Activated CD8-positive, alpha-beta memory T cell treated with anti-CD3 and anti-CD28 coated beads, Interleukin-2, amount 50 U/mL, for 1 hour (primary cell): ENCODE measurements around the gene MEGF6.
A peak's percentile ranks its signal among the peaks of the same experiment; 100 is the strongest.

Experiments used
- DNase-seq: peaks from one replicate; pipeline ENCODE4 v3.0.0-alpha.2; 2020; ENCODE audit errors: extremely low read depth

The MEGF6 gene

DNA sequence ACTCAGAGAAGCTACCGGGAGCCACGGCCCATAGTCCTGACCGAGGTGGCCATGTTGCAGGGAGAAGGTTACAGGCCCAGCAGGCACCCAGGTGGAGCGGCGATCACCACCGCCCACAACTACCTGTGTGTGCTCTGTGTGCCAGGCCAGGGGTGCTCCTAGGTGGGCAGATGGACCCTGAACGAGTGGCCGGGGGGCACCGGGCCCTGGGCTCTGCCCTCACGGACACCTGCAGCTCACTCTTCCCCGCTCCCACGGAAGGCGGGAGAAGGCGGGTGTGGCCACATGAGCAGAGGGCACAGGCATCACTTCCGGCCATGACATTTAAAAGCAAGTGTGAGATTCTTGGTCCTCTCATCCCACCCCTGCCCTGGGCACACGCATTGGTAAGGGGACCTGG is 73.9 kb downstream of the MEGF6 start:
- no peak for DNase-seq

DNA sequence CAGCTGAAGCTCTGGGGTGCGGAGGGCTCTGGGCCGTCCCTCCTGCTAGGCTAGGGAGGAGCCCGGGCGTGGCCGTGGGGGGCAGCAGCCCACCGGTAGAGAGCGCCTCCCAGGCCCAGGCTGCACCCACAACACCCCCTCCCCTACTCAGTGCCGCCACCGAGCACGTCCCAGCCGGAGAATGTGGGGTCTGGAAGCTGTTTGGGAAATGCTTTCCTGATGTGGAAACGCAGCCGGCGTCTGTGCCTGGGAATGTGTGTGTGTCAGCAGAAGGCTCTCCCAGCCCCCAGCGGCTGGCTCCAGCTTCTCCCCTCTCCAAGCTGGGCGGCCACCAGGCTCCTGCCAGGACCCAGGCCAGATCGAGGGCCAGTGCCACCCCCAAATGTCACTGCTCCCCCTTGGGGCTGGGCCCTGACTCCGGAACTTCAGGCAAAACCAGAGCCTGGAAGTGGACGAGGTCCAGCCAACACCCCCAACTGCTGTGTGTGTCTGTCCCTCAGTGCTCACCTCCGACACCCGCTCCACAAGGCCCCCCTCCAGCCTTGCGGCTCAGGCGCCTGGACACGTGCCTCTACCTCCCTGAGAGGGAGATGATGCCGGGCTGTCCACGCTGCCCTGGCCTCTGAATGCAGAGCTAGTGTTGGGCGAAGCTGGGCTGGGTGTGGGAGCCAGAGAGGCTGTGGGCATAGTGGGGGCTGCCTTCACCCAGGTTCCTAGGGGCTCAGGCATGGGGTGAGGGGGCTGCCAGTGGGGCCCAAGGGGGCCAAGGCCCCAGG is 74.7 kb downstream of the MEGF6 start:
- no peak for DNase-seq

DNA sequence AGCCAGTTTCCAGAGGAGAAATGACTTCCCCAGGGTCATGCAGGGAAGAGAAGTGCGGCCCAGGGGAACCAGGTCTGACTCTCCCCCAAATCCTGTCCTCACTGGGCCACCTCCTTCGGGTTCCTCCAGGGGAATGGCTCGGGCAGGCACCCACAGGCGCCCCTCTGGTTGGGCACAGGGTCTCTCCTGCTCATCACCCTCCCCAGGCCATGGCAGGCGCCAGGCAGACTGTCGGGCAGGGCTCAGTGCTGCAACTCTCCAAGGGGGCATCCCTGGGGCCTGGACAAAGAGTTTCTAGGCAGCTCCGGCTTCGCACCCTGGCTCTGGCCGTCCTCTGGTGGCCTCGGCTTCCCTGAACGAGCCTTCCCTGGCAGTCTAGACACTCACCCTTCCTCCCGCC is 75.6 kb downstream of the MEGF6 start:
- no peak for DNase-seq

DNA sequence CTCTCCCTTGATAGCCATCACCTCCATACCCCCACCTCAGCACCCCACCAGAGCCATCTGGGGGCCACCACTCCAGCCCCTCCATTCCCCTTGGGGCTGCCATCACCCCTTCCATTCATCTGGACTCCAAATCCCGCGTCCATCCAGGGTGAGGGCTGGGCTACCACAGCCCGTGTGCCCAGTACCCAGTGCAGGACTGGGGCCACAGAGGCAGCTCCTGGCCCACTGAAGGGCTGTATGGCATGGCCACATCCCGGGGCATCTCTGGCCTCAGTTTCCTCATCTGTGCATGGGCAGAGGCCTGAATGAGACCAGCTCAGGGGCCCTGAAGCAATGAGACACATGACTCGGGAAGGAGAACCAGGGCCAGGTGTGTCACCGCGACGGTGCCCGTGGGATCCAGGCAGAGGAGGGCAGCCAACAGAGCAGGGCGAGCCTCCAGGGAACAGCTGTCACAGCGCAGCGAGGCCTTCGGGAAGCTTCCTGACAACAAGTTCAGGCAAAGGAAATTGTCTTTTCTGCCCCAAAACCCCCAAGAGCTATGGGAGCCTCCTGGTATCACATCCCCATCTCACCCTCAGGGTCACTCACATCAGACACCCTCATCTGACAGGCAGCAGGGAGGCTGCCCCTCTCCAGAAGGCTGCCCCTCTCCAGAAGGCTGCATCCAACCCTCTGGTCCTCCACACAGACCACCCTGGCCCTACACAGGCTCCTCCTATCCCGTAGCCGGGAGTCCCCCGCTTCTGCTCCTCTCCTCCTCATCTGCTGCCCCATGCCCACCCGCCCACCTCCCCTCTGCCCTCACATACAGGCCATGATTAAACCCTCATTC is 76.3 kb downstream of the MEGF6 start:
- DNase-seq, result no peak

DNA sequence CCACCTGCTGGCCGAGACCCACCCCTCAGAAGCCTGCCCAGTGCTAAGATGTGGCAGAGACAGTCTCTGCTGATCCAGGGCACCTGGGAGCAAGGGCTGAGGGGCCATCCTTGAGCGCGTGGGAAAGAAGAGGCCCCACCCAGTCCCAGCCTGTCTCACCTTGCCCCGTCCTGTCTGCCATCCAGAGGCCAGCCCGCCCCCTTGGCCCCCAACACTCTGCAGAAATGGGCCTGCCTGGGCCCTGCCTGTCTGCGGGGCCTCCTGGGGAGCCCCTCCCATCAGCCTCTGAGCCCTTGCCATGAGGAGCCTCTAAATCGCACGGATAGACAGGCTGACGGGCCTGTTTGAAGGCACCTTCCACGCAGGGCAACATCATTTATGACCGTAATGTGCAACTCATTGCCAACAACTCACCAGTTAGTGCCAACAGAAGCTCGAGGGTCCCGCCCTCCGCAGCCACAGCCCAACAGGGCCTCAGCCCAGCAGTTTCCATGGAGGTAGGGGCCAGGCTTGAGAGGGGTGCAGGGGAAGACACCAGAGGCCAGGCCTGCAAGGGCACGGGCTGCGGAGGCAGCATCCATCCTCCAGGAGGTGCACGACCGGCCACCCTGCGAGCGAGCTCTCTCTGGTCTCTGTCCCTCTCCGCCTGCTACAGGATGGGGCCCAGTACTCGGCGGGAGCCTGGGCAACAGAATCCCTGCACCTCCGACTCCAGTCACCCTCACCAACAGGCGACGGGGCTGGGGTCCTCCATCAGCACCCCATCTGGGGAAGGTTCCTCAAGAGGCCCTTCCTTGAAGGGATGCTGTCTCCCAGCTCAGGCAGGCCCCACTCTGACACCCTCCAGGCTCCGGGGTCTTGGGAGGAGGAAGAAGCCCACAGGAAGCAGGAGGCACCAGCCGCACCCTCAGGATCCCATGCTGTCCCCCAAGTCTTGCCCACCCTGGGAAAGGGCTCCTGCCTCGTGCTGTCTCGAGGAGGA is 78.0 kb downstream of the MEGF6 start:
- DNase-seq, result no peak

DNA sequence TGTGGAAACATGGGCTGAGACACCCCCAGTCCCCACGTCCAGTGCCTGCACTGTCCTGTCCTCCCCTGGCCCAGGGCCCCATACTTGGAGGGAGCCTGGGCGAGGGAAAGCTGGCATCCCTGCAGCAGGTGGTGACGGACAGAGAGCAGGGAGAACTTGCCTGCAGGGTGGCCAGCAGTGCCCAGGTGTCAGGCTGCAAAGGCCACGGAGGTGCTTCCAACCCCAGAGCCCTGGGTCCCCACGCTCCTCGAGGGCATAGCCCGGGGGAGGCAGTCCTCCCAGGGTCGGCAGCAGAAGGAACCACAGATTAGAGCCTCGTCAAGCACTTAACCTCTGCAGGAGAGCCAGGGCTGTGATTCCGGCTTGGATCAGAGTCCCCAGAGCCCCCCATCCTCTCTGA is 79.4 kb downstream of the MEGF6 start:
- DNase-seq, result no peak

DNA sequence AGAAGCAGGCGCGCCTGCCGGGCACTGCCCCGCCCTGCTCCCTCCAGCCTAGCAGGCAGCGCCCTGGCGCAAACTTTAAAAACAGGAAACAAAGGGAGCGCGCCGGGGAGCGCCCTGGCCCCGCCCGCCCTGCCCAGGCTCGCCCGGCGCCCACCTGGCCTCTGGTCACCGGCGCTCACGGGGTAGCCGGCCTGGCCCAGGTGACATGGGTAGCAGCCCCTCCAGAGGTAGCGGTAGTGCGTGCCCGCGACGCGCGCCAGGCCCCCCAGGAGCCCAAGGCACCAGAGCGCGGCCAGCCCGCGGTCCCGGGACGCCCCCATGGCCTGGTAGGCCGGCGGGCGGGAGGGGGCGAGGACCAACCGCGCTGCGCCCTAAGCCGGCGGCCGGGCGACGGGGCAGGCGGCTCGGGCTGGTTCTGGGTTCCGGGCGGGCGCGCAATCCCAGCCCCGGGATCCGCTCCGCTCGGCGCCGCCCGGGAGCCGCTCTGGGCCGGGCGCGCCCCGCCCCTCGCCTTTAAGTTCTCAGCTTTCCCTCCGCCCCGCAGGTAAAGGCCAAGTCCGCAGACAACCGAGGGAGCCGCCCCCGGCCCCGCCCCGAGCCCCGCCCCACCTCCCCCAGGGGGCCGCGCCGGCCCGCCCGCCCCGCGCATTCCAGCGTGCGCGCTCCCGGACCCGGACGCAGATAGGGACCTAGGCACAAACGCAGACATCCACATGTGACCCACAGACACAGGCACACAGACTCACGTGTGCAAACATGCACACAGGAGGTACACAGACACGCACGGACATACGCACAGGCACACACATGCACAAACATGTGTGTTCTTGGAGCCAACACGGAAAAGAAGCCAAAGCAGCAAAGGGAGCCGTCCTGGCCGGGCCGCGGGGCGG is 80.1 kb downstream of the MEGF6 start:
- peak; percentile 27 for DNase-seq

DNA sequence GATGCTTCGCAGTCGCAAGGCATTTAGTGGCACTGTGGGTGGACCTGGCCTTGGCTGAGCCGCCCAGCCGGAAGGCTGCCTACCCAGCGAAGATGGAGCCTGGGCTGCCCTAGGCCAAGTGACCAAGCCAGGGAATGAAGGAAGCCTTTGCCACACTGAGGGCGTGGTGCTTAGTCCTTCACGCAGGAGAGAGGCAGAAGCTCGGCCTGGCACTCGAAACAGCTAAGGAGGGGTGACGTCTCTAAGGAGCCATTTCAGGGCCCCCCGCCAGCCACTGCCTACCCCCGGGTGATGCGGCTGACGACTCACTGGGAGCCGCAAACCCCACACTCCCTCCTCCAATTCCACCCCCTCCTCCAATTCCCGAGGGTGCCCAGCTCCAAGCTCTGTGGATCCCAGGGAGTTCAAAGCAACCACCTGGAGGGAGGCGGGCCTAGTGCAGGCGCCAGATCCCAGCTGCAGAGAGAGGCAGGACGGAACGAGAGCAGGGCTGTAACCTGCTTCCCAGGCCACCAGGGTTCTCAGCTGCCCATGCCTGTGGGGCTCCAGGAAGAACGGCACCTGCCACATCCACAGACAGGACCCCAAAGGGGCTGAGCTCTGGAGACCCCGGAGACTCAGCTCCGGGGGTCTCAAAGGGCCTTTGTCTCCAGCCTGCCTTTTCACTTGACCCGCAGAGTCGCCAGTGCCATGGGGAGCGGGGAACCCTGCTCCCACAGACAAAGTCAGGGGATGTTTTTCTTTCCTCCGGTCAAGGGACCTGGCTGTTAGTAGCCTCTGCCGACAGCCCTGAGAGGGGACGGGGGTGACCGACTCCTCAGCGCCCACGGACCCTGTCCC is 81.0 kb downstream of the MEGF6 start:
- DNase-seq, result no peak

DNA sequence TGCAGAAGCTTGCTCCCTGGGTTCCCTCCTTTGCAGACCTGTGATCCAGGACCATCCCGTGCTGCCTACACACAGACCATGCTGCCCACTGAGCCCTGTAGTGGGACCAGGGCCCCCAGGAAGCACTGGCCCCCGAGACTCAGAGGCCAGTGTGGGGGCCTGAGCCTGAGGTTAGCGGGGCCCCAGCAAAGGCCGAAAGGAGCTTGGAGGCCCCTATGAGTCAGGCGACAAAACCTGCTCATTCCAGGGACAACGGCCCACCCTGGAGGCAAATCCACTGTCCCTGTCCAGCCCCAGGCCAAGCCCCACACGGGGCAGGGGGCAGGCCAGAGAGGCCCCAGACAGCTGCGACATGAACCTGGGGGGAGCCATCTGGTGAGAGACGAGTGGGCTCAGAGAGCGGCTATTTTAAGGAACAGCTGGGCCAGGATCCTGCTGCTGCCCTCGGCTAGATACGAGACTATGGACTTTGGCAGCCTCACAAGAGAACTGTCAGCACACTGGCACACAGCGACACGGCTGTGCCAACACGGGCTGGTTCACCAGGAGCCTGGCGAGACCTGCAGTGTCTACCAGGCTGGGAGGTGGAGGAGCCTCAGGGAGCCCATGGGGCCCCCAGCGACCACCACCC is 82.1 kb downstream of the MEGF6 start:
- DNase-seq, result no peak

DNA sequence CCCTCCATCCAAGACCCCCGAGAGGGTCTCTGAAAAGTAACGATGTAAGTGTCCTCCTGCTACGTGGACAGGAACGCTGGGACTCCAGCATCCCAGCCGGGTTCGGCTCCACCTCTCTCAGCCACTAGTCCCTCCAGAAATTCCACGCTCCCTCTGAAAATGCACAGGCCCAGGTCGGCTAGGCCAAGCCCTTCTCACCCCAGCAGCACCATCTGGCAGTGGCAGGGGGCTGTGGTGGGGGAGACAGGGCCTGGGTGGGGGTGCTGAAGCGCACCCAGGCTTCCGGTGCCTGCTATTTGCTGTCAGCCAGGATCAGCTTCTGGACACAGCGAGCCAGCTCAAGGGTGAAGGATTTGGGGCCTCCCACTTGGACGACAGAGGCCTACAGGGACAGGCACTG is 83.5 kb downstream of the MEGF6 start:
- DNase-seq, result no peak

DNA sequence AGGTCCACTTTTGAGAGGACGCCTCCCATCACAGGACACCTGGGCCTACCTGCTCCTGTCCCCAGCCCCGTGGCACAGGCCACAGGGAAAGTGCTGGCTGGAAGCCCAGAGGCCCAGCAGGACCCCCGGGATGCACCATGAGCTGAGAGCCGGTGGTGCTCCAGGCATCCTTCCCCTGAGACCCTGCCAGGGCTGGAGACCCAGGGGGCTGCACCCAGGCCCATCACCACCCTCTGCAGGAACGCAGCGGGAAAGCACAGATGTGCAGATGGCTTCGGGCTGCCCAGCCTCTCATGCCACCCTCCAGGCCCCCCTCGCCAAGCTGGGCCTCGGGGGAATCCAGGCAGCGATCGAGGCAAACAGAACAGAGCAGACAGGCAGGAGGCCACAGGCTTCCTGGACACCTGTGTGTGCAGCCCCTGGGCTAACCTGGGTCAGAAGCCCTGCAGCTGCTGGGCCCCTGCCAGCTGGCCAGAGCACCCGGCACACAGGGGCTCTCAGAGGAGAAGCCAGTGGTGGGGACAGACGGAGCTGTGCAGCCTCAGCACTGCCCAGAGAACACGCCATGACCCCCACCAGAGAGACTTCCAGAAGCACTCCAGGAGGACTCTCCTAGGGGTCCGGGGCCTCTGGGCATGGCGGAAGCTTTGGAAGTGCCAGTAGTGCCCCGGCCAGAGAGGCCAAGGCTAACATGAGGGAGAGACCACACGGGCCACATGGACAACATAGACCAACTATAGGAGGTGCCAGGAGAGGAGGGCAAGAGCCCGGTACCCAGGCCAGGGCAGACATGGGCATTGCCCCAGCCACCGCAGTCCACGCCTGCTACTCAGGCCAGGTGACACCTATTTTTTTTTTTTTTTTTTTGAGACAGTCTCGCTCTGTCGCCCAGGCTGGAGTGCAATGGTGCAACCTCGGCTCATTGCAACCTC is 85.5 kb downstream of the MEGF6 start:
- DNase-seq, result no peak

DNA sequence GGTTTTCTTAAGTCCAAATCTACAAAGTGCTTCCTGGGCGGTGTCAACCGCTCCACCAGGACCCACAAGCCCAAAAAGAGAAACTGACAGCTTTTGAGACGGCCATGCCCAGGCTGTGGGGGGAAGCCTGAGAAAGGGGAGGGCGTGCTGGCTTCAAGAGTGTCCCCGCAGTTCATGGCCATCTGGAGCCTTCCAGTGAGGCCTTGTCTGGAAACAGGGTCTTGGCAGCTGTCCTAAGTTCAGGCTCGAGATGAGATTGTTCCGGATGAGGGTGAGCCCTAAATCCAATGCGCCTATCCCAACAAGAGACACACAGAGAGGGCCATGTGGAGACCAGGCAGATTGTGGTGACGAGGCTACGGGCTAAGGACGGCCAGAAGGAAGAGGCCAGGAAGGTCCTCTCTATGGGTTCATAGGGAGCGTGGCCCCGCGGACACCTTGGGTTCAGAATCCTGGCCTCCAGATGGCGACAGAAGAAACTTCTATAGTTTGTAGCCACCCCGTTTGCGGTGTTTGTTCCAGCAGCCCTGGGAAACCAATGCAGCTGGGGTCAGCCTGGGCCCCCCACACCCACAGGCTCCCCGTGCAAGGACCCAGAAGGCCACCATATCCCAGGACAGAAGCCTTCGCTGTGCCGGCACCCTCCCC is 86.6 kb downstream of the MEGF6 start:
- DNase-seq, result no peak

DNA sequence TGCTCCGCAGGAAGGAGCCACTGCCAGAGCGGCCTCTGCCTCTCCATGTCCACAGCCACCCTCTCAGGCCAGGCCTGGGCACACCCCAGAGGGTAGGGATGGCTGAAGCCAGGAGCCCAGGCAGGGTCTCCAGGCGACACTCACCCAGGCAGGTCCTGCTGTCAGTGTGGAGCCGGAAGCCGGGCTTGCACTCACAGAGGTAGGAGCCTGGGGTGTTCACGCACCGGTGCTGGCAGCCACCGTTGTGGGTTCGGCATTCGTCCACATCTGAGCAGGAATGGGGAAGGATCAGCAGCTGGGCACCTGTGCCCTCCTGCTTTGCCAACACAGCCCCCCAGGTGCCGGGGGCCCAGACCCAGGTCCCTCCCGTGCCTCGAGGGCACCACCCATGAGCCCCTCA is 87.3 kb downstream of the MEGF6 start:
- no peak for DNase-seq

DNA sequence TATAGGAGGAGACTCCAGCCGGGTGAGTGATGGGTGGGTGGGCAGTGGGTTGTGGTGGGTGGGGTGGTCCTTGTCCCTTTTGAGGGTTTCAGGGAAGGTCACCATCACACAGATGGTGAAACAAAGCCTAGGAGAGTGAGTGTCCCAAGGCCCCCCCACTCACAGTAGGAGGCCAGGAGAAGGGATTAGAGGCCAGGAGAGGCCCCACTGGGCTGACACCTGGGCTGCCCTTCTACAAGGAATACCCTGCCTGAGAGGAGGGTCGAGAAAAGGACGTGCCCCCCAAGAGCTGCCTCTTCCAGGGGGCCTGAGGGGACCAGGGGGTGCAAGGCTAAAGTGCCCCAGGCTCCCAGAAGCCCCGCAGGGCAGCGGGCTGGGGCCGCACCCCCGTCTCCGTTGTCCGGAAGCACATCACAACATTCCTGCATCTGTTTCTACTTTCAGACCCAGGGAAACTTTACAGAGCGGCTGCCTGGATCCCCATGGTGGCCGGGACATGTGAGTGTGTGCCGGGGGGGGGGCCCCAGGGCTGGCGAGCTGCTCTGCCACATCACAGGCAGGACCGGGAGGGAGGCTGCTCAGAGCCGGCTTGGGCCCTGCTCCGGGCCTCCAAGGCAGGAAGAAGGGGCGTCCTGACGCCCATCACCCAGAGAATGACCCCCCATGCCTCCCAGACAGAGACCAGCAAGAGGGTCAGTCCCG is 88.6 kb downstream of the MEGF6 start:
- DNase-seq, result no peak

DNA sequence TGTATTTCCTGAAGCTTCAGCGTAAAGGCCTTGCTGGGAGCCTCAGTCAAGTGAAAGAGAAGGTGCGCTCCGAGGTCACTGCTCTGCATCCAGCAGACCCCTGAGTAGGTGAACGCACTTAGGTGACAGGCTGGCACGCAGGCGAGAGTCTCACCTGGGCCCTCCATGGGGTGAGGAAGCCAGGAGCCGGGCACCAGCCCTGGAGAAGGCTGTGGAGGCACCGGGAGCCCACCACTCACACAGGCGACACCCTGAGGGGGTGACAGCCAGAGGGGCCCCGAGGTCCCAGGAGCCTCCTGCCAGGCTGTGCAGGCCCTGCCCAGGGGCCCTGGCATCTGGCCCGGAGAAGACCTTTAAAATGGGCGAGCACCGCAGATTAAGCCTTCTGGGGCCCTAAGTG is 89.2 kb downstream of the MEGF6 start:
- no peak for DNase-seq

DNA sequence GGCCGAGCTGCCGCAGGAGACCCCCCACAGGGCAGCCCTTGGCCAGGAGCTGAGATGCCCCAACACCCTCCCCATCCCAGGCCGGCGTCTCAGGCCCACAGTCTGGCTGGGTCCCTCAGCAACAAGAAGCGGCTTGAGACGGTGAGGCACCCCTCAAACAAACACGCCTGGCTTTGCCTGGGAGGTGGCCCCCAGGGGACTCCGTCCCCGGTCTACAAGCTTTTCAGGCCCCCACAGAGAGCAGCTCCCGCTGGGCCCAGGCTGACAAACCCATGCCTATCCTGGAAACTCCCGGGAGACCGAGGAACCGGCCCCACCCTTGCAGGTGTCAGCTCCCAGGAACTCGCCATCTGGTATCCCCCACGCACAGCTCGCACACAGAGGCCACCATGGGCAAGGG is 89.9 kb downstream of the MEGF6 start:
- no peak for DNase-seq
